ENCODE results near the gene KDM2B.
"Not testable (repeated sequence)": the region's sequence is repeated elsewhere in the genome, so short reads cannot be mapped to it uniquely, and the experiment has no call there.

KDM2B gene

GRCh38 chr12:121489874-121490273 is 90.9 kb downstream of the KDM2B start:
- TF ChIP-seq EZH2phosphoT487 (IDR thresholded peaks at IDR 0.05; ENCODE audit: low read length) (no peak), CTCF (IDR thresholded peaks at IDR 0.05; ENCODE audit: low read length) (no peak), EZH2 (optimal IDR thresholded peaks at IDR 0.05; ENCODE audit: low read depth, low read length) (no peak)
- no peak overlapping the region for H3K4me3 ChIP-seq (ENCODE audit: low read length)
- H3K4me2 ChIP-seq (ENCODE audit: low read depth, low read length): no peak overlapping the region
- no peaks in the 10 kb centered on the region for H4K20me1 ChIP-seq (ENCODE audit: insufficient read depth, low read length)
- H3F3A ChIP-seq (ENCODE audit: insufficient read depth, low read length): no peaks in the 10 kb centered on the region
- H3K9me3 ChIP-seq (replicated peaks; ENCODE audit: insufficient read depth, low read length): no peaks in the 10 kb centered on the region
- no peak overlapping the region for H3K27ac ChIP-seq (ENCODE audit: low read length)
- DNase-seq: no peak
- H3K27me3 ChIP-seq (replicated peaks; ENCODE audit: insufficient read depth, low read length): no peaks in the 10 kb centered on the region
- no peak overlapping the region for H3K9ac ChIP-seq (ENCODE audit: low read length)
- H3K9me2 ChIP-seq (replicated peaks; ENCODE audit: insufficient read depth, low read length): no peaks in the 10 kb centered on the region
- H3K36me3 ChIP-seq (replicated peaks; ENCODE audit: insufficient read depth, low read length): no peaks in the 10 kb centered on the region
- no peak overlapping the region for H2AFZ ChIP-seq (ENCODE audit: low read length)
- H3K4me1 ChIP-seq (ENCODE audit: low read length): no peaks in the 10 kb centered on the region
- no peaks in the 10 kb centered on the region for H3K79me2 ChIP-seq (ENCODE audit: low read length)

- Histone ChIP-seq H3K9me2 (replicated peaks; ENCODE audit: insufficient read depth, low read length) (no peaks in the 10 kb centered on the region), H3K36me3 (replicated peaks; ENCODE audit: insufficient read depth, low read length) (no peaks in the 10 kb centered on the region), H3K9me3 (replicated peaks; ENCODE audit: insufficient read depth, low read length) (no peaks in the 10 kb centered on the region), H3K4me1 (ENCODE audit: low read length) (no peaks in the 10 kb centered on the region), H2AFZ (ENCODE audit: low read length) (no peak overlapping the region), H3K4me3 (ENCODE audit: low read length) (no peak overlapping the region), H3K27me3 (replicated peaks; ENCODE audit: insufficient read depth, low read length) (no peaks in the 10 kb centered on the region), H3K27ac (ENCODE audit: low read length) (no peak overlapping the region), H3K4me2 (ENCODE audit: low read depth, low read length) (no peak overlapping the region), H3K79me2 (ENCODE audit: low read length) (no peaks in the 10 kb centered on the region), H4K20me1 (ENCODE audit: insufficient read depth, low read length) (no peaks in the 10 kb centered on the region), H3F3A (ENCODE audit: insufficient read depth, low read length) (no peaks in the 10 kb centered on the region), H3K9ac (ENCODE audit: low read length) (no peak overlapping the region)
- DNase-seq: no peak
- TF ChIP-seq CTCF (IDR thresholded peaks at IDR 0.05; ENCODE audit: low read length): no peak
- no peak for TF ChIP-seq EZH2phosphoT487 (IDR thresholded peaks at IDR 0.05; ENCODE audit: low read length)
- no peak for TF ChIP-seq EZH2 (optimal IDR thresholded peaks at IDR 0.05; ENCODE audit: low read depth, low read length)
Observed at GRCh38 chr12:121484967-121485366, 95.9 kb downstream of the KDM2B start.

GRCh38 chr12:121484564-121484963 is 96.3 kb downstream of the KDM2B start:
- not testable (repeated sequence) for H3K4me3 ChIP-seq (ENCODE audit: low read length); H3K9me2 ChIP-seq (replicated peaks; ENCODE audit: insufficient read depth, low read length); H3K9me3 ChIP-seq (replicated peaks; ENCODE audit: insufficient read depth, low read length); H3F3A ChIP-seq (ENCODE audit: insufficient read depth, low read length); H3K36me3 ChIP-seq (replicated peaks; ENCODE audit: insufficient read depth, low read length); H2AFZ ChIP-seq (ENCODE audit: low read length); DNase-seq; H3K4me2 ChIP-seq (ENCODE audit: low read depth, low read length); H3K4me1 ChIP-seq (ENCODE audit: low read length); H3K9ac ChIP-seq (ENCODE audit: low read length); H4K20me1 ChIP-seq (ENCODE audit: insufficient read depth, low read length); H3K27ac ChIP-seq (ENCODE audit: low read length); H3K27me3 ChIP-seq (replicated peaks; ENCODE audit: insufficient read depth, low read length); H3K79me2 ChIP-seq (ENCODE audit: low read length)

GRCh38 chr12:121483949-121484348 is 96.9 kb downstream of the KDM2B start:
- Histone ChIP-seq H3K9me2 (replicated peaks; ENCODE audit: insufficient read depth, low read length) (no peaks in the 10 kb centered on the region), H3K27ac (ENCODE audit: low read length) (no peak overlapping the region), H2AFZ (ENCODE audit: low read length) (no peak overlapping the region), H3K36me3 (replicated peaks; ENCODE audit: insufficient read depth, low read length) (no peaks in the 10 kb centered on the region), H3K4me1 (ENCODE audit: low read length) (no peaks in the 10 kb centered on the region), H3K4me2 (ENCODE audit: low read depth, low read length) (no peak overlapping the region), H3K79me2 (ENCODE audit: low read length) (no peaks in the 10 kb centered on the region), H3K9ac (ENCODE audit: low read length) (no peak overlapping the region), H3K27me3 (replicated peaks; ENCODE audit: insufficient read depth, low read length) (no peaks in the 10 kb centered on the region), H3K4me3 (ENCODE audit: low read length) (no peak overlapping the region), H3F3A (ENCODE audit: insufficient read depth, low read length) (no peaks in the 10 kb centered on the region), H3K9me3 (replicated peaks; ENCODE audit: insufficient read depth, low read length) (no peaks in the 10 kb centered on the region), H4K20me1 (ENCODE audit: insufficient read depth, low read length) (no peaks in the 10 kb centered on the region)
- no peak for DNase-seq
- no peak for TF ChIP-seq EZH2 (optimal IDR thresholded peaks at IDR 0.05; ENCODE audit: low read depth, low read length)

All from MM.1S (cell line).